Endothelial cell of umbilical vein (primary cell): ENCODE results near the gene TCF7L2. TPM values are rescaled to one million over a fixed set of nuclear protein-coding genes. Genes with fewer than 3 reads are reported as not detected.

Experiments
- BruUV-seq: library from RNA; stranded (reverse); fragments of 400-500 nt; replicated peaks from 2 replicates; lab custom pipeline; 2021; lab: Mats Ljungman, UMichigan
- CTCF ChIA-PET: fragments of 300-600, 350-600 bp; sonication (Branson Sonifier 250); formaldehyde crosslinking; loops from one replicate; lab custom pipeline; 2021; ENCODE audit warnings: antibody characterized with exemption, inconsistent platforms; lab: Charles Lee
- POLR2A ChIA-PET: fragments of 300-600, 350-600 bp; sonication (Branson Sonifier 250); formaldehyde crosslinking; loops from one replicate; lab custom pipeline; 2021; ENCODE audit warnings: antibody characterized with exemption, inconsistent platforms; lab: Charles Lee
- DNase-seq: peaks from one replicate; pipeline ENCODE4 v3.0.0-alpha.2; 2011; ENCODE audit warnings: low read depth, low spot score
- FAIRE-seq: peaks from 2 replicates; lab custom pipeline; 2011; peaks lifted over from hg19 to GRCh38; lab: Jason Lieb, UNC
- H2AFZ ChIP-seq: 2 replicates; pipeline ENCODE4 v1.6.0; 2012; ENCODE audit warnings: low read depth, low read length, control low read depth, inconsistent platforms
- H3K27ac ChIP-seq: 2 replicates; pipeline ENCODE4 v1.5.1; 2011; ENCODE audit warnings: low read depth, mild to moderate bottlenecking, control low read depth, low read length, moderate library complexity; ENCODE audit not compliant: insufficient read depth
- H3K27me3 ChIP-seq, 2 experiments: 2 replicates each; pipeline versions ENCODE4 v1.6.0 to v1.6.1; 2011; ENCODE audit warnings: low read length in 2 of 2, mixed read lengths in 1 of 2; ENCODE audit not compliant: control insufficient read depth in 2 of 2, insufficient read depth in 2 of 2
- H3K36me3 ChIP-seq, 2 experiments: 2 replicates in 1 of 2; 3 replicates in 1 of 2; pipeline ENCODE4 v1.5.1; 2011; ENCODE audit warnings: low read length in 2 of 2, mild to moderate bottlenecking in 1 of 2, moderate library complexity in 1 of 2; ENCODE audit not compliant: control insufficient read depth in 2 of 2, insufficient read depth in 2 of 2; ENCODE audit errors: extremely low read depth in 1 of 2
- H3K4me1 ChIP-seq: 3 replicates; pipeline ENCODE4 v1.5.1; 2011; ENCODE audit warnings: mild to moderate bottlenecking, low read length; ENCODE audit not compliant: control insufficient read depth, insufficient read depth; ENCODE audit errors: extremely low read depth
- H3K4me2 ChIP-seq: 2 replicates; pipeline ENCODE4 v1.6.1; 2011; ENCODE audit warnings: low read length, control low read depth, mixed read lengths; ENCODE audit not compliant: insufficient read depth
- H3K4me3 ChIP-seq, 3 experiments: fragments of 200-600 bp in 1 of 3; sonication (generic), shearing (Covaris generic) in 1 of 3; replicated peaks in 1 of 3; 2 replicates each; pipeline ENCODE4 v1.5.1; 2011 to 2016; ENCODE audit warnings: control low read depth in 3 of 3, low read length in 3 of 3, mild to moderate bottlenecking in 2 of 3, inconsistent platforms in 1 of 3, low read depth in 1 of 3, moderate library complexity in 1 of 3; ENCODE audit not compliant: insufficient read depth in 1 of 3
- H3K79me2 ChIP-seq: 2 replicates; pipeline ENCODE4 v1.6.0; 2012; ENCODE audit warnings: low read length, inconsistent platforms; ENCODE audit not compliant: control insufficient read depth, insufficient read depth
- H3K9ac ChIP-seq: replicated peaks from 2 replicates; pipeline ENCODE3; 2011; ENCODE audit warnings: low read length, control low read depth; ENCODE audit not compliant: insufficient read depth; ENCODE audit errors: extremely low read depth
- H3K9me1 ChIP-seq: replicated peaks from 3 replicates; pipeline ENCODE4 v1.6.0; 2011; ENCODE audit warnings: mild to moderate bottlenecking, low read length; ENCODE audit not compliant: control insufficient read depth, insufficient read depth; ENCODE audit errors: extremely low read depth
- H3K9me3 ChIP-seq: replicated peaks from 2 replicates; pipeline ENCODE4 v1.5.1; 2012; ENCODE audit warnings: low read length, inconsistent platforms; ENCODE audit not compliant: control insufficient read depth, insufficient read depth
- H4K20me1 ChIP-seq: replicated peaks from 2 replicates; pipeline ENCODE3; 2011; ENCODE audit warnings: mild to moderate bottlenecking, low read length; ENCODE audit not compliant: control insufficient read depth, insufficient read depth; ENCODE audit errors: extremely low read depth
- CTCF ChIP-seq, 2 donors: IDR thresholded peaks; 1 replicate in 1 of 2; 2 replicates in 1 of 2; pipeline ENCODE4 v1.5.1; 2011; ENCODE audit warnings: low read length in 2 of 2, mild to moderate bottlenecking in 2 of 2, moderate library complexity in 2 of 2, control low read depth in 1 of 2, inconsistent platforms in 1 of 2, low read depth in 1 of 2; ENCODE audit not compliant: insufficient read depth in 1 of 2; ENCODE audit errors: extremely low read depth in 1 of 2
- EZH2 ChIP-seq: IDR thresholded peaks from 2 replicates; pipeline ENCODE4 v1.6.1; 2012; ENCODE audit warnings: borderline replicate concordance, low read depth, mild to moderate bottlenecking, moderate library complexity, low read length, inconsistent platforms; ENCODE audit not compliant: severe bottlenecking
- FOS ChIP-seq: IDR thresholded peaks from 2 replicates; pipeline ENCODE4 v1.6.1; 2011; ENCODE audit warnings: mild to moderate bottlenecking, low read length, moderate library complexity, borderline replicate concordance; ENCODE audit not compliant: insufficient read depth
- GATA2 ChIP-seq: IDR thresholded peaks from 2 replicates; pipeline ENCODE4 v1.7.0; 2011; ENCODE audit warnings: low read depth, mild to moderate bottlenecking, moderate library complexity, mixed read lengths, low read length; ENCODE audit not compliant: insufficient read length, insufficient read depth
- JUN ChIP-seq: IDR thresholded peaks from 2 replicates; pipeline ENCODE4 v1.6.1; 2011; ENCODE audit warnings: borderline replicate concordance, low read depth; ENCODE audit not compliant: insufficient read length, insufficient read depth
- MAX ChIP-seq: IDR thresholded peaks from 2 replicates; pipeline ENCODE4 v1.6.1; 2011; ENCODE audit not compliant: insufficient read depth, insufficient read length
- MYC ChIP-seq: IDR thresholded peaks from one replicate; pipeline ENCODE4 v1.6.1; 2011; ENCODE audit warnings: mild to moderate bottlenecking, low read depth, low read length
- POLR2A ChIP-seq: IDR thresholded peaks from 2 replicates; pipeline ENCODE4 v1.6.1; 2012; ENCODE audit warnings: low read depth, mild to moderate bottlenecking, control low read depth, low read length
- POLR2AphosphoS5 ChIP-seq: IDR thresholded peaks from 2 replicates; pipeline ENCODE4 v1.6.1; 2012; ENCODE audit warnings: low read depth, mild to moderate bottlenecking, control low read depth, low read length, moderate library complexity; ENCODE audit not compliant: insufficient read depth
- dilution Hi-C: fragments of 300-500 bp; cut with MboI; formaldehyde crosslinking; loops from one replicate; pipeline ENCODE4 v1.15.0; 2019; ENCODE audit warnings: low sequenced_read_pairs; ENCODE audit not compliant: extremely low pct_ligation_motif_present
- intact Hi-C: fragments of 100-400 bp; cut with micrococcal nuclease; formaldehyde crosslinking; loops from one replicate; pipeline ENCODE4 v1.10.0; 2022
- polyA plus RNA-seq, 4 experiments: library from polyadenylated mRNA; depleted of rRNA in 3 of 4; stranded (reverse) in 3 of 4; unstranded in 1 of 4; fragments of >200 nt; gene quantifications; 2 replicates each; pipeline versions ENCODE4 v1.2.1 to v1.2.3, GENCODE V29; 2011 to 2012; ENCODE audit warnings: missing spikeins in 1 of 4
- total RNA-seq: library from RNA; stranded (reverse); gene quantifications from 2 replicates; pipeline ENCODE4 v1.2.3, GENCODE V29; 2021

TCF7L2 gene
- total and polyA plus RNA-seq, 2 donors (not counting 3 experiments of a cell fraction or from before 2014, with no cell fraction given): 9.9 to 21.8 TPM

- no peak overlapping the region for H2AFZ ChIP-seq
- no peaks in the 10 kb centered on the region for H3K36me3 ChIP-seq
- dilution Hi-C loops: no loop called here
- peaks cover 4% of the 10 kb centered on the region for H4K20me1 ChIP-seq
- no peaks in the 10 kb centered on the region for H3K27me3 ChIP-seq
- no peak overlapping the region for H3K9ac ChIP-seq
- peaks cover 4% of the 10 kb centered on the region for H3K4me1 ChIP-seq
- FAIRE-seq (no peak), DNase-seq (no peak)
- H3K9me1 ChIP-seq: no peaks in the 10 kb centered on the region
- BruUV-seq: no TSS peak
- intact Hi-C loops: no loop called here
- no peaks in the 10 kb centered on the region for H3K79me2 ChIP-seq
- no peak overlapping the region for H3K27ac ChIP-seq
- no peak overlapping the region for H3K4me3 ChIP-seq
- H3K9me3 ChIP-seq: no peaks in the 10 kb centered on the region
- CTCF ChIA-PET: interaction anchor here (1.3 to 1.6 kb wide), 2 partner anchors 256 to 433 kb away, joined by 3 to 7 read pairs; no protein-coding TSS in a partner anchor
- H3K4me2 ChIP-seq: no peak overlapping the region
- POLR2A ChIA-PET: no interaction called here
- no peak for TF ChIP-seq POLR2A
- no peak for TF ChIP-seq JUN
- TF ChIP-seq MAX: no peak
- TF ChIP-seq CTCF (IDR thresholded peaks at IDR 0.05; ENCODE audit: extremely low read depth in 1 of 2, insufficient read depth in 1 of 2, low read depth in 1 of 2, low read length in 2 of 2): no peak
- no peak for TF ChIP-seq POLR2AphosphoS5
- TF ChIP-seq GATA2: no peak
- no peak for TF ChIP-seq MYC
- no peak for TF ChIP-seq FOS
- no peak for TF ChIP-seq EZH2
Measured at GRCh38 chr10:113130014-113130641, 180.1 kb downstream of the TCF7L2 start.
